Stimulated activated CD4-positive, alpha-beta T cell treated with anti-CD3 and anti-CD28 coated beads, Interleukin-4, amount 100 ng/mL, for 48 hours (primary cell): Measurements from ENCODE around the gene DDX25.

Source experiments
- DNase-seq, 2 donors: peaks; one replicate each; pipeline ENCODE4 v3.0.0-alpha.2; 2020; ENCODE audit warnings: low read depth in 2 of 2

The DDX25 gene

DNA sequence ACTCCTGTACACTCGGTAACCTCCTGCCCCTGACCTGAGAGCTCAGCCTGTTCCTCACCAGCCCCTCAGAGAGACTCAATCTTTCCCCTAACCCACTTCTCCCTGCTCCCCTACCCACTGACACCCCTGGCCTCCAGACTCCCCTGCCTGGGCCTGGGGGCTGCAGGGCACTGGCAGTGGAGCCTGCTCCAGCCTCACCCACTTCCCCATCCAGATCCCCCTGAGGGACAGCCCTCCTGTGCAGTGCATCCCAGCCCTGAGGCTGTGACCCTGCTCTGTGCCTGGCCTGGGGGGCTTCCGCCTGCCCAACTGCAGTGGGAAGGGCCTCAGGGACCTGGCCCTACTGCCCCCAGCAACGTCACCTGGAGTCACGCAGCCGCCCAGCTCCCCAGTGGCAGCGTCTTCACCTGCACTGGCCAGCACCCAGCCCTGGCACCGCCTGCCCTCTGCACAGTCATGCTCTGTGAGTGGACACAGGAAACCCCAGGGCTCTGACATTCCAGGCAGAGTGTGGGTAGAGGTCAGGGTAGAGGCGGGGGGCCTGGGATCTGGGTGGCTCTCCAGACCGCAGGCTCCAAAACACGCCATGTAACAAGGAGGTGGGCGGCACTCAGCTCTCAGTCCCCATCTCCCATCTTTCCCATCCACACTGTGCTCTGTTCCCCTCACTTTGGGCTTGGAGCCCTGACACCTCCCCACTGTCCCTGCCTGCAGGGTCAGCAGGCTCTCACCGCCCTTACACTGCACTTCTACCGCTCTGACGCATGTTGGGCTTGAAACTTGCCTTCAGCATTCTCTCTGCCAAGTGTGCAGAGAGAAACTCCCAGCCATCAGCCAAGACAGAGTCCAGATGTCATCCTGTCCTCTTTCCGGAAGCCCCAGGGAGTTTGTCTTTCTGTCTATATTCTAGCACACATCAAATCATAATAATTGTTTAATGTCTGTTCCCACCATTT lies 46.7 kb downstream of the DDX25 start:
- DNase-seq: no peak

GRCh38 chr11:125951731-125952130 lies 47.4 kb downstream of the DDX25 start:
- no peak for DNase-seq

DNA sequence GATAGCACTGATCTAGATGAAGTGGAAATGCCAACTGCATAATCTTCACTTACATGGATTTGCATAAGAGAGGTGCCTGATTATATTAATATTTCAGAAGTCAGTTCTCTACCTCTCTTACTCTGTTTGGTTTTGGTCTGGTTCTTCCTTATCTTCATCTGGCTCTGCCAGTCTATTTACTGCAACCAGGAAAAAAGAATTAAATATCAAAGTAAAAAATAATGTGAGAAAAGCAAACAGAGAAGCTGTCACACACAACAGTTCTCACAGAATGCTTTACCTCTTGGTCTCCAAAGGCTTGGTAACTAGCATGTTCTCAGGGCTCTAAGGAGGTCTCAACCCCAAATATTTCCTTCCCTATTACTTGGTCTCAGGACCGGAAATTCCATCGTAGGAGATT lies 48.3 kb downstream of the DDX25 start:
- no peak for DNase-seq

GRCh38 chr11:125952973-125953372 lies 48.7 kb downstream of the DDX25 start:
- DNase-seq: no peak

- no peak for DNase-seq
Measured at GRCh38 chr11:125953401-125953935, 49.2 kb downstream of the DDX25 start.

GRCh38 chr11:125954123-125954944 lies 50.0 kb downstream of the DDX25 start:
- DNase-seq: no peak

DNA sequence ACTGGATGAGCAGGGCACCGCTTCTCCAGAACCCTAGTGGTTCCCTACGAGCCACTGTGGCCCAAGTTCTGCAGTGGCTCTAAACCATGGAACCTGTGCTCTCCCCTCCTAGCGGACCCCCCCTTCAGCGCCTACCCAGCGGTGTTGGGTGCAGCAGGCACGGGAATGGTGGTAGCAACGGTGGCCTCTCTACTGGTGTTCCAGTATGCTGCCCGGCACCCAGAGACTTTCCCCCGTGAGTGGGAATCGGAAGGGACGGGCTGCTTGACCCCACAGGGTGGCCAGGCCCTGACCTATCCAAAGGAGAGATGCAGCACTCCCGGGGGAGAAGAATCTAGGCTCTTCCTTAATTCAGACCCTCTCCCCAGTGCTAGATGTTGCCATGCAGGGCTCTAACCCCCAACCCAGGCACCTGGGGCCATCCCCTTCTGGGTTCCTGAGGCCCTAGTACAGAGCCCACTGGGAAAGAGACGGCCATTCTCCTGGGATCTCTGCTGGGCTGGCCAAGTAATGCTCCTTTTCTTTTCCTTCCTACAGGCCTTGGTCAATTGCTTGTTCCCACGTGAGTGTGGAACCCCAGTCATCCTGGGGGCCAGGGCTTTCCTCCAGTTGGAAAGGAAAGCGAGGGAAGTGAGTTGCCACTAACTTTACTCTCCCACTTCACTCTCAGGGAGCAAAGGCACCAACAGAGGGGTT lies 50.8 kb downstream of the DDX25 start:
- no peak for DNase-seq

GRCh38 chr11:125955856-125956255 lies 51.5 kb downstream of the DDX25 start:
- no peak for DNase-seq

DNA sequence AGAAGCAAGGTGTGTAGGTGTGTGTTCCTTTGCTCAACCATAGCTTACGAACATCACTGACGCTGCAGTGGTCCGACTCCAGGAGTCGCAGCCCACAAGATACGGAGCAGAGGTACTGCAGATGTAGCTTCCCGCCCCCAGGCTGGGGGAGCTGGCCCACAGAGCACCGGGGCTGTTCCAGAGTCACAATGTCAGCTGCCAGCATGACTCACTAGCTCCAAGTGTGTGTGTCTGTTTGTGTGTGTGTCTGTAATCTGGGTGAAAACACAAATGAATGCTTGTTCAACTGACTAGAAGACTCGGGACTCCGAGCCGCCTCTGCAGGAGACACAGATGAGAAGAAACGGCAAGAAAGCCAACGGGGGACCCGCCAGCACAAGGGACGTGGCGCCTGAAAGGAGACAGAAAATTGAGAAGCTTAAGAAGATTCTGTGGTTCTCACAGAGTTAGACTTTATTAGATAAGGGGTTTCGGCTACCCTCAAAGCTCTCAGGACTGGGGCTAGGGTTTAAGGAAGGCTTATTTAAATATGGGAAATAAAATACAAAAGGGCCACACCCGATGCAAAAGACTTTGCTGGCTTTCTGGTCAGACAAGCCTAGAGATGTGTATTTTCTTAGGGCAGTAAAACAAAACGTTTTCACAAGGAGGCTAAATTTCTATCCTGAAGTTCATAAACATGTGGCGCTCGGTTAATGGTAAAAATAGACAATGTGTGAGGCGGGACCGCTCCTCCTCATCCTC lies 52.3 kb downstream of the DDX25 start:
- DNase-seq: no peak

DNA sequence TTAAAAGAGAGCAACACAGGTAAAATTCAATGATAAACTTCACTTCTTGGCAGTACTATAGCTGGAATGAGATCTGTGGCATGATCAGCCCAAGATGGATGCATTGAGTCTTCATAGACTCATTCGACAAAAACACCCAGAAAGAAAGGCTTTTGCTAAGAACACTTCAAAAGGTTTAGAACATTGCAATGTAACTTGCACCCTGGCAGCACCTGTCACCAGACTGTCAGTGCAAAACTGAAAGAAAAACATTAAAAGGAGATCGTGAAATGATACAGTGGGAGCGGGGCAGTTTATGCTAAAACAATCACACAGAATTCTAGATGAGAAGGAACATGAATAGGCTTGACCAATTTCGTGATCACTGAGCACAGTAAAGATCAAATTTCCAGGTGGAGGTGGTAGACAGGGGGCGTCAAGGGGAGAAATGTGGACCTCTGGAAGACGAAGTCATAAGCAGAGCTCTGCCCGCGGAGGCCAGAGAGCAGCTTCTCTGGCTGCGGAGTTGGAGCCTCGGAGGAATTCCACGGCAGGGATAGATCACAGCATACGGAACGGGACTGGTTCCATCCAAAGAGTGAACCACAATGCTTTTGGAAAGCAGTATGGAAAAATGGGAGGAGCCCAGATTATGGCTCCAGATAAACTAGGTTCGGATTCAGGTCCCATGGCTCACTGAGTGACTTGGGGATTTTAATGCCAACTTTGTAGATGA lies 53.5 kb downstream of the DDX25 start:
- no peak for DNase-seq

- no peak for DNase-seq
Measured at GRCh38 chr11:125958872-125959400, 54.6 kb downstream of the DDX25 start.

DNA sequence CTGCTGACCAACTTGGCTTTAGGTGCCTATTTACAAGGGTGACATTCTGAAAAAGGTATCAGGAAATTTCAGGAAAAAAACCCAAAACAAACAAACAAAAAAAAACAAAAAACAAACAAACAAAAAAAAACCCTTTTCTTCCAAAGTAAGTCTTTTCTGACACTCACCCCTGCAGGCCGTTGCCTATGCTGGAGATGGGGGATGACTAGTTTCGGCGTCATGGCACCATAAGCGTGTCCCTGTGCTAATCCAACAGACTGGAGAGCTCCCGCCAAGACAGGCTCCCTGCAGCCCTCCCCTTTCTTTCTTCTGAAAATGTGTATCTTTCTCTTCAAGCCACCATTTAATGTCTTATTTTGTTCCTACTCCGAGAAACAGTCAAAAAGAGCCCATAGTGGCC lies 55.2 kb downstream of the DDX25 start:
- no peak for DNase-seq

GRCh38 chr11:125959931-125960330 lies 55.6 kb downstream of the DDX25 start:
- no peak for DNase-seq

- DNase-seq: no peak
Measured at GRCh38 chr11:125960771-125961170, 56.5 kb downstream of the DDX25 start.

DNA sequence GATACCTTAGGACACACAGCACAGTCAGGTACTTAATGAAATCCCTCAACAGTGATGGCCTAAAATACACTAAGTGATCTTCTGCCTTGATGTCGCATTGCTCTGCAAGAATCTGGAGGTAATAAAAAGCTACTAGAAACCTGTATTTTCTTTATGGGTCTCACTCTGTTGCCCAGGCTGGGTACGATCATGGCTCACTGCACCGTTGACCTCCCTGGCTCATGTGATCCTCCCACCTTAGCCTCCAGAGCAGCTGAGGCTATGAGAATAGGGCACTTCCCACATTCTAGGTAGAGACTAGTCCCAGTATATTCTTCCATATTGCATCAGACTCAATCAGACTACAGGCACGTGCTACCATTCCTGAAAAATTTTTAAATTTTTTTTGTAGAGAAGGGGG lies 63.2 kb downstream of the DDX25 start:
- DNase-seq: no peak

DNA sequence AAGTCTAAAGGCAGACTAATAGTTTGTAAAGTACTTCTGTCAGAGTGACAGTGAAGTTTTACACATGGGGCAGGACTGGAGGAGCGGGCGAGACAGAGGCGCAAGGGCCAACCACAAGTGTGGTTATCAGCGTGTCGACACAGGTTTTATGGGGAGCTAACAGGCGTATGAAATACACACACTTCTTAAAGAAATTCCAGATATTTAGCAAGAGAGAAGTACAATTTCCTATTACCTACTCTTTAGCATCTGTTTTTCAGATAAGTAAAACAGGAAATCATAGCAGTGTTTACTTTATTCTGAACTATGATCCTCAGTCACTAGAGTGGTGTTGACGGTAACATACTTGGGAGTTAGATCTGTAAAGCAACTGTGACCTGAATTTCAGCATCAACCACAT lies 64.0 kb downstream of the DDX25 start:
- no peak for DNase-seq

DNA sequence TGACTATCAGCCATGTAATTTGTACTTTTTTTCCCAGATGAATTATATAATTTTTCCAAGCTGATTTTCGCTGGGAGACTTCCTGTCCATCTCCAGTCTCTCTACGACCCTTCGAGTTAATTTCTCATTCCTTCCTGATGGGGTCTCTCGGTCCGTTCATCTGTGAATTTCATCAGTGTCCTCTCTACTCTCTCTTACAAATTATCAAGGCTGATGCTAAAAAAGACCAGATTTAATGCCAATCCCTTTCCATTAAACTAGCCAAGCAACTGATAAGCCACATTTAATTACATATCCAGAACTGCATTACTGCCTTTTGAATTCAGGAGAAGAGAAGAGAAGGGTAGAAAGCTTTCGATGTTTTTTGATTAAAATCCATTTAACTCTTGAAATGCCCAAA lies 67.3 kb downstream of the DDX25 start:
- no peak for DNase-seq

- no peak for DNase-seq
Measured at GRCh38 chr11:125974284-125974683, 70.0 kb downstream of the DDX25 start.

DNA sequence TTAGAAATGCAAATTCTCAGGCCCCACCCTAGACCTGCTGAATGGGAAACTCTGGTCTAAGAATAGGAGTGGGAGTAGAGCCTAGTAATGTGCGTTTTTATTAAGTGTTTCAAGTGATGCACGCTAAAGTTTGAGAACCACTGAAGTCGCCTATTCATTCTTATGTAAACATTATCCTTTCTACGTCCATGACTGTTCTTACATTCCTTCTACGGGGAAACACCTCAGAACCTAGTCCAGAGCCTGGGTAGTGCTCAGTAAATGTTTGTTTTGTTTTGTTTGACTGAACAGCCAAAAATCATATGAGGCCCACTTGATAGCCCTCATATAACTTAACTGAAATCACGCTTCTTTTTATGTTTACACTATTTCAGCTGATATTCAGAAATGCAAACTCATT lies 71.3 kb downstream of the DDX25 start:
- DNase-seq: no peak

- DNase-seq: no peak
Measured at GRCh38 chr11:125976156-125976555, 71.8 kb downstream of the DDX25 start.
